RWPE1 (cell line): ENCODE data around the gene TSC22D4.
A peak's percentile ranks its signal among the peaks of the same experiment; 100 is the strongest.

ENCODE experiments used
- CTCF ChIA-PET: fragments of 350-600 bp; sonication (Branson Sonifier 250); formaldehyde crosslinking; extraction: SDS; loops from one replicate; lab custom pipeline; 2021; lab: Yijun Ruan, JAX
- POLR2A ChIA-PET: fragments of 400-600 bp; formaldehyde crosslinking; extraction: SDS; loops from one replicate; lab custom pipeline; 2020; ENCODE audit warnings: antibody characterized with exemption; ENCODE audit not compliant: low non-redundant PET; lab: Yijun Ruan, JAX
- DNase-seq: peaks from one replicate; pipeline ENCODE4 v3.0.0; 2012; ENCODE audit warnings: low spot score
- H3K27ac ChIP-seq: fragments of 450-650 bp; 2 replicates; pipeline ENCODE4 v1.5.1; 2017
- CTCF ChIP-seq: fragments of 450-650 bp; conservative IDR thresholded peaks from 2 replicates; pipeline ENCODE4 v1.5.1; 2017; ENCODE audit warnings: low read depth, mild to moderate bottlenecking

TSC22D4 gene

DNA sequence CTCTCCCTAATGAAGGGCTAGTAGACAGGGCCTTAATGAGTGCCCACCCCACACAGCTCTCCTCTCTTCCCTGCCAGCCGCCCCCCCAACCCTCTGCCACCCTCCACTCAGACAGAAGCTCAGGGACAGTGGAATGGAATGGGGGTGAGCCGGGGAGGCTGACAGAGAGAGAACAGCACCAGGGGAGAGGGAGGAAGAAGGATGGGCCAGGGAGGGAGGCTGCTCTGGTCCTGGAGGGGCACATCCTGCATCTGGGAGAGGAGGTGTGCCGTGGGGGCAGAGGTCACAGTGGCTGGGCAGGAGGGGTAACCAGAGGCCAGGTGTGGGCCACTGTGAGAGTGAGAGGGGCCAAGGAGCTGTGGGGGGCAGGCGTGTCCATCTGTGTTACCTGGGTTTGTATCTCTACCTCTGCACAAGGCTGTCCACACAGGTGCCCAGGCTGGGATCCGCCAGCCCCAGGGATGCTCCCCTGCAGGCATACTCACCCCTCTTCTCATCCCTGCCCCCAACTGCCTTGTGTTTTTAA lies 7.2 kb upstream of the TSC22D4 start:
- DNase-seq, result no peak
- H3K27ac ChIP-seq, result peak overlapping the region; percentile 80
- no peak for TF ChIP-seq CTCF
- CTCF ChIA-PET, result no interaction called here
- POLR2A ChIA-PET, result interaction anchor here (0.6 kb wide), 1 partner anchor 404 kb away, joined by 6 read pairs; no protein-coding TSS in a partner anchor

DNA sequence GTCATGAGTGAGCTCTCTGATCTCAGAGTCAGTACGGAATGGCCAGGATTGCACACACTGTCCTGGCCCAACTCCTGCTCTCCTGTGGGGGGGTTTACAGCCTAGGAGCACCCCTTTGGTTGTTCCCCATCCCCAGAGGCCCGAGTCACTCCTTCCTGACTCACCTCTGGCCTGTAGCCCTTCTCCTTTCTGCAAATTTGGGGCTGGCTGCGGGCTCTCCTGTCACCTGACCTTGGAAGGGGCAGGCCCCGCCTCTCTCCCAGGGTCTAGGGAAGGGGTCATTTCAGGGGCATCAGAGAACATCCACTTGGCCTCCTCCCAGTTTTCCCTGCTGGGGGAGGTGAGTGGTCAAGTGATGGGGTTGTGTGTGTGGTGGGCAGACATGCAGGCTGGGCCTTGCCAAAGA lies 6.5 kb upstream of the TSC22D4 start:
- TF ChIP-seq CTCF, result no peak
- POLR2A ChIA-PET, result no interaction called here
- CTCF ChIA-PET, result interaction anchor here (0.6 kb wide), 1 partner anchor 75 kb away, joined by 3 read pairs; no protein-coding TSS in a partner anchor
- no peak for DNase-seq
- peak overlapping the region; percentile 80 for H3K27ac ChIP-seq

GRCh38 chr7:100484673-100485045 lies 5.6 kb upstream of the TSC22D4 start:
- DNase-seq, result no peak
- ChIA-PET POLR2A (no interaction called here), CTCF (no interaction called here)
- no peak for TF ChIP-seq CTCF
- peak overlapping the region; percentile 80 for H3K27ac ChIP-seq

DNA sequence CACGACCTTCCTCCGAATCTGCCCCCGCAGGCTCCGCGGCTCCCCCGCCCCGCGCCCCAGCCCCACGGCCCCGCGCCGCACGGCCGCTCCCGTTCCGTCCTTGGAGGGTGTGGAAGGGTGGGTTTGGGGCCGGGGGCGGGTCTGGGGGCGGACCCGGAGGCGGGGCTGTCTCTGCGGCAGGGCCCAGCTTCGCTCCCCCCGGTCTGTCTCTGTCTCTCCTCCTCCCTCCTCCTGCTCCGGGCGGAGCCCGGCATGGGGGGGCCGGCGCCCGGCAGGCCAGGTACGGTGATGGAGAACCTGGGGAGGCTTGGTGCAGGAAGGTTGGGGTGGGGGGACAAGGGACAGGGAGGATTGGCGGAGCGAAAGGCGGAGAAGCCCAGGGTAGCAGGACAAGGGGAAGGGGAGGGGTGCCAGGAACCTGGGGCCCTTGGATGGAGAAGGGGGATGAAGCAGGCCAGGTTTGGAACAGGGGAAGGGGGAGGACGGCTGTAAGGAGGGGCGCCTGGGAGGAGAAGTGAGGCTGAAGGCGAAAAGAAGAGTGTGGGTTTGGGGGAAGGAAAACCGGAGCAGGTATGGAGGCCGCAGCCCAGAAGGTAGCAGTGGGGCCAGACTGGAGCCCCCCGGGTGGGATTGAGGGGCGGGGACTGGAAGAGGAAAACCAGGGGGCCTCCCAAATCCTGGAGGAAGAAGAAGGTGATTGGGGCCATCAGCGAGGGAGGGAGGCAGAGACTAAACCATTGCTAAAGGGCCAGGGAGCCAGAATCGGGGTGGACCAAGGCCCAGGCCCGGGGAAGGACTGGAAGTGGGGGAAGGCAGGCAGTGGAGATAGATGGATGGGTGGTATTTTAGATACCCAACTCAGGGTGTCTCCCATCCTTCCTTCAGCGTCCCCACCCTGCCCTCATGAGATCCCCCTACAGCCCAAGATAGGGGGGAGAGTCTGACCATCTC lies 5.0 kb upstream of the TSC22D4 start, which contains the start of gene NYAP1:
Gene NYAP1, plus strand, starts transcription at position 206 of the 951 bp plus-strand sequence. CDS start 1,385 bp downstream, outside the sequence.
- DNase-seq, result peak; percentile 40
- ChIA-PET POLR2A (no interaction called here), CTCF (interaction anchor here (0.6 to 1.5 kb wide), 2 partner anchors 11 to 381 kb away, joined by 4 to 6 read pairs; no protein-coding TSS in a partner anchor)
- peak within 1 kb of the TSS; percentile 80 for H3K27ac ChIP-seq
- no peak for TF ChIP-seq CTCF

DNA sequence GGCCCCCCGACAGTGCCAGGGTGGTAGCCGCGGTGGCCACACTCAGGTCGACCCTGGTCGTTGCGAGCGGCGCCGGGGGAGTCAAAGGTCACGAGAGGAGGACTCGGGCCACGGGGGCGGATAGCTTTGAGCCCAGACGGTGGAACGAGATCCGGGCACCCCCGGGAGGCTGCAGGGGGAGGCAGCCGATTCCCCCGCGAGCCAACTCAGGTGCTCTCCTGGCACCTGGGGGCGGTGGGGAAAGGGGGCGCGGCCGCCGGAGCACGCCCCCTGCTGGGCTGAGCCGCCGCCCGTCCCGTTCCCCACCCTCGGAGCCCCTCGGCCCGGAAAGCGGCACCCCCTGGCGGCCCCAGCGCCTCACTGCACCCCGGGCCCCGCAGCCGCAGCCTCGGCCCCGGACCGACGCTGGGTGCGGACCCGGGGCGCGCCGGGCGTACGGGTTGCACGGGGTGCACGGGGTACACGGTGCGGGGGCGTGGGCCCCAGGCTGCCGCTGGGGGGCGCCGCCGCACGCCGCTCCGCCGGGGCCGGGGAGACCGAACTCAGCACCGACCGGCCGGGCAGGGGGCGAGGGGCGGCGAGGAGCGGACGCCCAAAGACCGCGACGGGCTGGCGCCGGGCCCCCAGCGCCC lies 4.2 kb upstream of the TSC22D4 start:
- ChIA-PET POLR2A (no interaction called here), CTCF (interaction anchor here (0.6 to 1.5 kb wide), 18 partner anchors 9 to 674 kb away, joined by 3 to 7 read pairs (median 4); no protein-coding TSS in a partner anchor)
- peak overlapping the region; percentile 80 for H3K27ac ChIP-seq
- peak; percentile 69 for DNase-seq
- TF ChIP-seq CTCF, result peak; percentile 100

- no peak for TF ChIP-seq CTCF
- ChIA-PET CTCF (interaction anchor here (0.6 to 1.5 kb wide), 18 partner anchors 8 to 675 kb away, joined by 3 to 7 read pairs (median 4); no protein-coding TSS in a partner anchor), POLR2A (no interaction called here)
- DNase-seq, result no peak
- peak overlapping the region; percentile 80 for H3K27ac ChIP-seq
These were observed 3.7 kb upstream of the TSC22D4 start for GRCh38 chr7:100482728-100483089.
